Neural cell (in vitro differentiated cells): Measurements from ENCODE around the gene POGLUT2. TPM values are rescaled to one million over a fixed set of nuclear protein-coding genes. Genes with fewer than 3 reads are reported as not detected.

Experiments used
- H2AFZ ChIP-seq: fragments of 200-600, 300-800 bp; sonication (generic), shearing (Covaris generic); 2 replicates; pipeline ENCODE4 v1.6.0; 2014; ENCODE audit warnings: low read depth, mild to moderate bottlenecking, antibody characterized with exemption, low read length, moderate library complexity
- H3F3A ChIP-seq: fragments of 200-600 bp; shearing (Covaris generic); 2 replicates; pipeline ENCODE4 v1.6.1; 2016; ENCODE audit warnings: mild to moderate bottlenecking, moderate library complexity, mixed read lengths, antibody characterized with exemption, low read length; ENCODE audit not compliant: insufficient read depth, poor library complexity, severe bottlenecking
- H3K27ac ChIP-seq: fragments of 200-600, 300-800 bp; sonication (generic), shearing (Covaris generic); 2 replicates; pipeline ENCODE4 v1.5.1; 2014; ENCODE audit warnings: mild to moderate bottlenecking, low read length, moderate library complexity
- H3K27me3 ChIP-seq: fragments of 300-800, 200-600 bp; sonication (generic), shearing (Covaris generic); 2 replicates; pipeline ENCODE4 v1.6.0; 2014; ENCODE audit warnings: mild to moderate bottlenecking, low read depth, low read length, moderate library complexity; ENCODE audit not compliant: insufficient read depth
- H3K36me3 ChIP-seq: fragments of 300-800, 200-600 bp; sonication (generic), shearing (Covaris generic); 2 replicates; pipeline ENCODE4 v1.5.1; 2014; ENCODE audit warnings: mild to moderate bottlenecking, antibody characterized with exemption, low read length, moderate library complexity; ENCODE audit not compliant: insufficient read depth
- H3K4me2 ChIP-seq: fragments of 300-800, 200-600 bp; sonication (generic), shearing (Covaris generic); 2 replicates; pipeline ENCODE4 v1.6.0; 2014; ENCODE audit warnings: mild to moderate bottlenecking, low read length
- H3K4me3 ChIP-seq: fragments of 300-800, 200-600 bp; sonication (generic), shearing (Covaris generic); 2 replicates; pipeline ENCODE4 v1.5.1; 2014; ENCODE audit warnings: mild to moderate bottlenecking, low read length, moderate library complexity
- H3K79me2 ChIP-seq: fragments of 200-600 bp; shearing (Covaris generic); replicated peaks from 2 replicates; pipeline ENCODE4 v1.6.0; 2014; ENCODE audit warnings: mild to moderate bottlenecking, low read length, moderate library complexity; ENCODE audit not compliant: insufficient read depth
- H3K9ac ChIP-seq: fragments of 300-800, 200-600 bp; sonication (generic), shearing (Covaris generic); 2 replicates; pipeline ENCODE4 v1.6.1; 2016; ENCODE audit warnings: mild to moderate bottlenecking, low read length, mixed read lengths
- H3K9me2 ChIP-seq: fragments of 200-600 bp; shearing (Covaris generic); 2 replicates; pipeline ENCODE4 v1.6.1; 2016; ENCODE audit warnings: mild to moderate bottlenecking, low read length, mixed read lengths; ENCODE audit not compliant: insufficient read depth
- H3K9me3 ChIP-seq: fragments of 200-600, 300-800 bp; sonication (generic), shearing (Covaris generic); 2 replicates; pipeline ENCODE4 v1.6.1; 2016; ENCODE audit warnings: mild to moderate bottlenecking, mixed run types, low read length, moderate library complexity, mixed read lengths
- H4K20me1 ChIP-seq: fragments of 200-600 bp; shearing (Covaris generic); 2 replicates; pipeline ENCODE4 v1.6.1; 2016; ENCODE audit warnings: mild to moderate bottlenecking, mixed run types; ENCODE audit not compliant: insufficient read depth
- CTCF ChIP-seq: fragments of 450-650 bp; IDR thresholded peaks from 2 replicates; pipeline ENCODE4 v1.5.1; 2014; ENCODE audit warnings: antibody characterized with exemption, mild to moderate bottlenecking, moderate library complexity; ENCODE audit not compliant: poor library complexity, severe bottlenecking
- EP300 ChIP-seq: fragments of 450-650 bp; conservative IDR thresholded peaks from 2 replicates; pipeline ENCODE4 v1.6.1; 2014; ENCODE audit warnings: antibody characterized with exemption, mild to moderate bottlenecking, moderate library complexity; ENCODE audit not compliant: poor library complexity, severe bottlenecking
- EZH2 ChIP-seq: fragments of 200-600, 300-800 bp; shearing (Covaris generic), sonication (generic); IDR thresholded peaks from 2 replicates; pipeline ENCODE4 v1.6.1; 2014; ENCODE audit warnings: antibody characterized with exemption, low read length, borderline replicate concordance, mild to moderate bottlenecking; ENCODE audit not compliant: insufficient read depth, poor library complexity, severe bottlenecking
- MXI1 ChIP-seq: fragments of 450-650 bp; conservative IDR thresholded peaks from 2 replicates; pipeline ENCODE4 v1.6.1; 2014; ENCODE audit warnings: antibody characterized with exemption, mild to moderate bottlenecking; ENCODE audit not compliant: poor library complexity, severe bottlenecking
- POLR2AphosphoS5 ChIP-seq: IDR thresholded peaks from 2 replicates; pipeline ENCODE4 v1.6.1; 2012
- RAD21 ChIP-seq: fragments of 450-650 bp; conservative IDR thresholded peaks from 2 replicates; pipeline ENCODE4 v1.6.1; 2014; ENCODE audit warnings: antibody characterized with exemption, mild to moderate bottlenecking, moderate library complexity
- SMC3 ChIP-seq: fragments of 450-650 bp; conservative IDR thresholded peaks from 2 replicates; pipeline ENCODE4 v1.6.1; 2014; ENCODE audit warnings: antibody characterized with exemption, mild to moderate bottlenecking, moderate library complexity; ENCODE audit not compliant: poor library complexity
- TAF1 ChIP-seq: IDR thresholded peaks from 2 replicates; pipeline ENCODE4 v1.6.1; 2012; ENCODE audit warnings: low read depth
- polyA plus RNA-seq: library from polyadenylated mRNA; depleted of rRNA; stranded (reverse); fragments of >200 nt; gene quantifications from 2 replicates; pipeline ENCODE4 v1.2.3, GENCODE V29; 2014
- TF ChIP-seq, protein P1 (sequence below): IDR thresholded peaks from 2 replicates; pipeline ENCODE4 v1.6.1; 2012; ENCODE audit warnings: borderline replicate concordance

POGLUT2 gene
- polyA plus RNA-seq, 1 donor from 2014 or later, result 51.7 TPM

GRCh38 chr13:102830646-102831045, 31.9 kb upstream of the POGLUT2 start:
- H3K36me3 ChIP-seq, result no peaks in the 10 kb centered on the region
- TF ChIP-seq EZH2, result no peak
- no peak for TF ChIP-seq SMC3
- no peak for TF ChIP-seq TAF1
- no peak for TF ChIP-seq RAD21
- no peak for TF ChIP-seq MXI1
- TF ChIP-seq POLR2AphosphoS5, result no peak
- no peak for TF ChIP-seq CTCF
- TF ChIP-seq, protein P1, sequence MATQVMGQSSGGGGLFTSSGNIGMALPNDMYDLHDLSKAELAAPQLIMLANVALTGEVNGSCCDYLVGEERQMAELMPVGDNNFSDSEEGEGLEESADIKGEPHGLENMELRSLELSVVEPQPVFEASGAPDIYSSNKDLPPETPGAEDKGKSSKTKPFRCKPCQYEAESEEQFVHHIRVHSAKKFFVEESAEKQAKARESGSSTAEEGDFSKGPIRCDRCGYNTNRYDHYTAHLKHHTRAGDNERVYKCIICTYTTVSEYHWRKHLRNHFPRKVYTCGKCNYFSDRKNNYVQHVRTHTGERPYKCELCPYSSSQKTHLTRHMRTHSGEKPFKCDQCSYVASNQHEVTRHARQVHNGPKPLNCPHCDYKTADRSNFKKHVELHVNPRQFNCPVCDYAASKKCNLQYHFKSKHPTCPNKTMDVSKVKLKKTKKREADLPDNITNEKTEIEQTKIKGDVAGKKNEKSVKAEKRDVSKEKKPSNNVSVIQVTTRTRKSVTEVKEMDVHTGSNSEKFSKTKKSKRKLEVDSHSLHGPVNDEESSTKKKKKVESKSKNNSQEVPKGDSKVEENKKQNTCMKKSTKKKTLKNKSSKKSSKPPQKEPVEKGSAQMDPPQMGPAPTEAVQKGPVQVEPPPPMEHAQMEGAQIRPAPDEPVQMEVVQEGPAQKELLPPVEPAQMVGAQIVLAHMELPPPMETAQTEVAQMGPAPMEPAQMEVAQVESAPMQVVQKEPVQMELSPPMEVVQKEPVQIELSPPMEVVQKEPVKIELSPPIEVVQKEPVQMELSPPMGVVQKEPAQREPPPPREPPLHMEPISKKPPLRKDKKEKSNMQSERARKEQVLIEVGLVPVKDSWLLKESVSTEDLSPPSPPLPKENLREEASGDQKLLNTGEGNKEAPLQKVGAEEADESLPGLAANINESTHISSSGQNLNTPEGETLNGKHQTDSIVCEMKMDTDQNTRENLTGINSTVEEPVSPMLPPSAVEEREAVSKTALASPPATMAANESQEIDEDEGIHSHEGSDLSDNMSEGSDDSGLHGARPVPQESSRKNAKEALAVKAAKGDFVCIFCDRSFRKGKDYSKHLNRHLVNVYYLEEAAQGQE, result no peak
- no peak for TF ChIP-seq EP300
- H3K9me2 ChIP-seq, result no peaks in the 10 kb centered on the region
- H2AFZ ChIP-seq, result no peak overlapping the region
- H3K27ac ChIP-seq, result no peak overlapping the region
- H4K20me1 ChIP-seq, result no peaks in the 10 kb centered on the region
- no peaks in the 10 kb centered on the region for H3K79me2 ChIP-seq
- no peaks in the 10 kb centered on the region for H3K27me3 ChIP-seq
- H3K9me3 ChIP-seq, result no peaks in the 10 kb centered on the region
- H3K9ac ChIP-seq, result no peak overlapping the region
- no peak overlapping the region for H3K4me2 ChIP-seq
- H3F3A ChIP-seq, result no peaks in the 10 kb centered on the region
- H3K4me3 ChIP-seq, result no peak overlapping the region

DNA sequence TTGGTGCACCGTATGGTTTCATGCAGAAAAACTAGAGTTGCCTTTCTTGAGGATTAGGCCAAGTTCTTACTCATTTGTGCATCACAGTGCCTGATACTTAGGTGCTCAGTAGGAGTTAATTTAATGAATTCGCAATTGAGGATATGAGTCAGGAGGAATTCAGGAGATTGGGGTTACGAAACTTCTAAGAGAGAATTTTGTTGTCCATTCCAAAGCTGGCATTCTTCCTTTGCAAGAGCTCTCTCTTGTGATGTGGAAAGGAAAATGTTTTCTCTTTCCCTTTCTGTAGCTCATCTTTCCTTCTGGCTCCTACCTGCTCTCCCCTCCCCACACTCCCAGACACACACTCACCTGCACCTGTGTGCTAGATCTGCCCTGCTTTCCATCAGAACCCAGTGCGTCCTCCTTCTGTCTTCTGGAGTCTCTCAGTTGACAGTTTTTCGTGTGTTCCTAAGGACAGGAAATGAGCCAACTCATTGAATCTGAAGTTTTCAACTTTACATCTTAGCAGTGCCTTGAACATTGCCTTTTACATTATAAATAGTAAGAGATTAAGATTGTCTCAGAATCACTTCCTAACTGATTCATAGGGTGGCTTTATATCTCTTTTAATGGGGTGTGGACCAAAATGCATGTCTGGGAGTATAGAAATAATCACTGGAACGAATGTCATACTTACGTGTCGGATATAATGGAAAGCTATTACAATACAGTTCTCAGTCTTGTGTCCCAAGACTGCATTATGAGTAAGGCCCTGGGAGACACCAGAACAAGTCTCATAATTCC, 27.3 kb upstream of the POGLUT2 start:
- Histone ChIP-seq H4K20me1 (no peaks in the 10 kb centered on the region), H3K9ac (no peak overlapping the region), H3K4me2 (no peak overlapping the region), H3K9me3 (no peaks in the 10 kb centered on the region), H3F3A (no peaks in the 10 kb centered on the region), H3K27me3 (no peaks in the 10 kb centered on the region), H3K4me3 (no peak overlapping the region), H3K36me3 (no peaks in the 10 kb centered on the region), H3K79me2 (no peaks in the 10 kb centered on the region), H3K27ac (no peak overlapping the region), H2AFZ (no peak overlapping the region), H3K9me2 (no peaks in the 10 kb centered on the region)
- TF ChIP-seq MXI1, result no peak

DNA sequence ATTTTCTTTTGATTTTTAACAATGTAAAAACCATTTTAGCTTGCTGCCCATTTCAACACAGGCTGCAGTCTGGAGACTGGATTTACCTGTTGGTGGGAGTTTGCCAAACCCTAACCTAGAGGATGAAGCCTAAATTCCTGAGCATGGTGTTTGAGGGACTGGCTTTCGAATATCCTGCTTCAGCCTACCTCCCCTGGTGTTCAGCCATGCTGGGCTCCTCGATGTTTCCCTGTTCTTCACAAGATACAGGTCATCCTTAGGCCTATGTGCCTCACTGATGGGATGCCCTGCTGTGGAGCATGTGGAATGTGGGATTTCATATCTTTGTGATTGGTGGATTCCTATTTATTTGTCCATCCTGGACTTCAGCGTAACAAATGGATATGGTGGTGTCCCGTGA, 26.6 kb upstream of the POGLUT2 start:
- no peaks in the 10 kb centered on the region for H3F3A ChIP-seq
- H3K27ac ChIP-seq, result no peak overlapping the region
- H3K4me3 ChIP-seq, result no peak overlapping the region
- H3K4me2 ChIP-seq, result no peak overlapping the region
- H4K20me1 ChIP-seq, result no peaks in the 10 kb centered on the region
- H3K9ac ChIP-seq, result no peak overlapping the region
- H2AFZ ChIP-seq, result no peak overlapping the region
- no peaks in the 10 kb centered on the region for H3K9me3 ChIP-seq
- no peak for TF ChIP-seq MXI1
- TF ChIP-seq, protein P1, result no peak
- TF ChIP-seq RAD21, result no peak
- TF ChIP-seq EP300, result no peak
- no peak for TF ChIP-seq POLR2AphosphoS5
- no peak for TF ChIP-seq TAF1
- TF ChIP-seq EZH2, result no peak
- no peak for TF ChIP-seq SMC3
- H3K27me3 ChIP-seq, result no peaks in the 10 kb centered on the region
- no peaks in the 10 kb centered on the region for H3K36me3 ChIP-seq
- H3K79me2 ChIP-seq, result no peaks in the 10 kb centered on the region
- H3K9me2 ChIP-seq, result no peaks in the 10 kb centered on the region
